H9 (cell line): ENCODE data around the gene SPECC1. TPM values are rescaled to one million over a fixed set of nuclear protein-coding genes. Genes with fewer than 3 reads are reported as not detected.

Experiments
- DNase-seq: peaks from one replicate; pipeline ENCODE4 v3.0.0-alpha.2; 2017
- H2AFZ ChIP-seq: one replicate; pipeline ENCODE4 v1.6.1; 2013; ENCODE audit warnings: mild to moderate bottlenecking, low read length, control low read depth, moderate library complexity
- H2AK5ac ChIP-seq: 2 replicates; pipeline ENCODE4 v1.6.1; 2013; ENCODE audit warnings: low read length, control low read depth, mixed read lengths; ENCODE audit not compliant: insufficient read length
- H2BK120ac ChIP-seq: one replicate; pipeline ENCODE4 v1.6.1; 2013; ENCODE audit warnings: low read depth, mild to moderate bottlenecking, low read length, control low read depth, inconsistent platforms; ENCODE audit not compliant: poor library complexity, severe bottlenecking
- H2BK12ac ChIP-seq: 2 replicates; pipeline ENCODE4 v1.6.1; 2013; ENCODE audit warnings: low read length, control low read depth, mixed read lengths, low read depth; ENCODE audit not compliant: insufficient read length
- H2BK15ac ChIP-seq: 2 replicates; pipeline ENCODE4 v1.6.1; 2013; ENCODE audit warnings: low read depth, low read length, control low read depth
- H2BK20ac ChIP-seq: one replicate; pipeline ENCODE4 v1.6.1; 2013; ENCODE audit warnings: low read depth, mild to moderate bottlenecking, low read length, control low read depth, inconsistent platforms; ENCODE audit not compliant: poor library complexity, severe bottlenecking
- H2BK5ac ChIP-seq: 2 replicates; pipeline ENCODE4 v1.6.1; 2013; ENCODE audit warnings: low read length, control low read depth, mixed read lengths; ENCODE audit not compliant: insufficient read length
- H3K14ac ChIP-seq: 2 replicates; pipeline ENCODE4 v1.6.1; 2013; ENCODE audit warnings: low read length, control low read depth; ENCODE audit not compliant: insufficient read depth
- H3K18ac ChIP-seq: 2 replicates; pipeline ENCODE4 v1.6.1; 2013; ENCODE audit warnings: low read depth, mild to moderate bottlenecking, mixed read lengths, low read length, control low read depth; ENCODE audit not compliant: insufficient read length
- H3K23ac ChIP-seq: 2 replicates; pipeline ENCODE4 v1.6.1; 2013; ENCODE audit warnings: low read length, control low read depth, mixed read lengths, low read depth; ENCODE audit not compliant: insufficient read length
- H3K23me2 ChIP-seq: 2 replicates; pipeline ENCODE4 v1.6.1; 2013; ENCODE audit warnings: low read depth, mild to moderate bottlenecking, mixed read lengths, low read length, control low read depth; ENCODE audit not compliant: insufficient read length, poor library complexity, severe bottlenecking
- H3K27ac ChIP-seq: 2 replicates; pipeline ENCODE4 v1.5.1; 2013; ENCODE audit warnings: low read length, control low read depth, mixed read lengths, low read depth; ENCODE audit not compliant: insufficient read length
- H3K27me3 ChIP-seq: 2 replicates; pipeline ENCODE4 v1.6.1; 2013; ENCODE audit warnings: low read length, control low read depth, inconsistent platforms; ENCODE audit not compliant: insufficient read depth
- H3K4ac ChIP-seq: 2 replicates; pipeline ENCODE4 v1.6.1; 2013; ENCODE audit warnings: low read depth, mild to moderate bottlenecking, control low read depth, inconsistent platforms, low read length, moderate library complexity
- H3K4me1 ChIP-seq: 2 replicates; pipeline ENCODE4 v1.6.1; 2013; ENCODE audit warnings: low read length, control low read depth, inconsistent platforms; ENCODE audit not compliant: insufficient read depth
- H3K4me2 ChIP-seq: 2 replicates; pipeline ENCODE4 v1.6.1; 2013; ENCODE audit warnings: low read length, control low read depth, mixed read lengths; ENCODE audit not compliant: insufficient read length, insufficient read depth
- H3K56ac ChIP-seq: 2 replicates; pipeline ENCODE4 v1.6.1; 2013; ENCODE audit warnings: low read depth, mild to moderate bottlenecking, mixed read lengths, low read length, control low read depth; ENCODE audit not compliant: insufficient read length
- H3K79me1 ChIP-seq: 2 replicates; pipeline ENCODE4 v1.6.1; 2013; ENCODE audit warnings: low read depth, mild to moderate bottlenecking, moderate library complexity, low read length, control low read depth, inconsistent platforms; ENCODE audit not compliant: insufficient read depth, poor library complexity, severe bottlenecking
- H3K79me2 ChIP-seq: 2 replicates; pipeline ENCODE4 v1.6.1; 2013; ENCODE audit warnings: low read length, control low read depth, inconsistent platforms; ENCODE audit not compliant: insufficient read depth
- H3K9ac ChIP-seq: 2 replicates; pipeline ENCODE4 v1.6.1; 2013; ENCODE audit warnings: low read length, control low read depth, mixed read lengths; ENCODE audit not compliant: insufficient read length; ENCODE audit errors: extremely low read depth
- H3K9me3 ChIP-seq: one replicate; pipeline ENCODE4 v1.6.1; 2013; ENCODE audit warnings: low read depth, low read length, inconsistent platforms; ENCODE audit not compliant: control insufficient read depth
- H3T11ph ChIP-seq: one replicate; pipeline ENCODE4 v1.6.1; 2013; ENCODE audit warnings: mild to moderate bottlenecking, low read length, control low read depth, inconsistent platforms
- H4K20me1 ChIP-seq: one replicate; pipeline ENCODE4 v1.6.1; 2013; ENCODE audit not compliant: control insufficient read depth, insufficient read length, insufficient read depth
- H4K5ac ChIP-seq: 2 replicates; pipeline ENCODE4 v1.6.1; 2013; ENCODE audit warnings: low read depth, mild to moderate bottlenecking, mixed read lengths, low read length, control low read depth; ENCODE audit not compliant: insufficient read length
- H4K8ac ChIP-seq: replicated peaks from 2 replicates; pipeline ENCODE4 v1.6.1; 2013; ENCODE audit warnings: low read length, control low read depth, mixed read lengths, low read depth; ENCODE audit not compliant: insufficient read length
- H4K91ac ChIP-seq: 2 replicates; pipeline ENCODE4 v1.6.1; 2013; ENCODE audit warnings: low read depth, mild to moderate bottlenecking, moderate library complexity, mixed read lengths, low read length, control low read depth; ENCODE audit not compliant: insufficient read length
- H3K27ac Mint-ChIP-seq, 3 experiments: 2 replicates in 2 of 3; 3 replicates in 1 of 3; pipeline ENCODE4 v1.8.0; 2020 to 2021; ENCODE audit warnings: mixed read lengths in 3 of 3, mild to moderate bottlenecking in 1 of 3, moderate library complexity in 1 of 3
- H3K27me3 Mint-ChIP-seq: 2 replicates; pipeline ENCODE4 v1.8.0; 2021; ENCODE audit warnings: low read depth, mild to moderate bottlenecking, moderate library complexity, mixed read lengths
- H3K36me3 Mint-ChIP-seq, 3 experiments: 2 replicates in 2 of 3; 3 replicates in 1 of 3; pipeline ENCODE4 v1.8.0; 2020 to 2021; ENCODE audit warnings: low read depth in 3 of 3, mixed read lengths in 3 of 3; ENCODE audit not compliant: insufficient read depth in 1 of 3
- H3K4me1 Mint-ChIP-seq, 2 experiments: 2 replicates each; pipeline ENCODE4 v1.8.0; 2020; ENCODE audit warnings: mixed read lengths in 2 of 2
- H3K4me3 Mint-ChIP-seq, 2 experiments: 2 replicates in 1 of 2; 3 replicates in 1 of 2; pipeline ENCODE4 v1.8.0; 2020 to 2021; ENCODE audit warnings: mild to moderate bottlenecking in 2 of 2, mixed read lengths in 2 of 2, moderate library complexity in 1 of 2
- H3K9me3 Mint-ChIP-seq, 2 experiments: 2 replicates in 1 of 2; 3 replicates in 1 of 2; pipeline ENCODE4 v1.8.0; 2020; ENCODE audit warnings: mild to moderate bottlenecking in 2 of 2, mixed read lengths in 2 of 2, moderate library complexity in 1 of 2
- CTCF ChIP-seq: fragments of 200-600 bp; sonication (generic); conservative IDR thresholded peaks from 3 replicates; pipeline ENCODE4 v1.8.0; 2021; ENCODE audit warnings: antibody characterized with exemption, mild to moderate bottlenecking
- WGBS: extraction: QIAGEN DNeasy Blood & Tissue Kit; methylation state at CpG from one replicate; pipeline ENCODE4 v1.1.7; 2013; ENCODE audit warnings: missing lambda C conversion rate, low lambda C conversion rate, mixed read lengths; ENCODE audit not compliant: insufficient read length; ENCODE audit errors: extremely low coverage; 5-methylcytosine and 5-hydroxymethylcytosine counted together
- total RNA-seq: library from RNA; stranded (reverse); gene quantifications from 2 replicates; pipeline ENCODE4 v1.2.1, GENCODE V29; 2021

Gene SPECC1
- total RNA-seq, 1 experiment from 2014 or later = 65.7 TPM

DNA sequence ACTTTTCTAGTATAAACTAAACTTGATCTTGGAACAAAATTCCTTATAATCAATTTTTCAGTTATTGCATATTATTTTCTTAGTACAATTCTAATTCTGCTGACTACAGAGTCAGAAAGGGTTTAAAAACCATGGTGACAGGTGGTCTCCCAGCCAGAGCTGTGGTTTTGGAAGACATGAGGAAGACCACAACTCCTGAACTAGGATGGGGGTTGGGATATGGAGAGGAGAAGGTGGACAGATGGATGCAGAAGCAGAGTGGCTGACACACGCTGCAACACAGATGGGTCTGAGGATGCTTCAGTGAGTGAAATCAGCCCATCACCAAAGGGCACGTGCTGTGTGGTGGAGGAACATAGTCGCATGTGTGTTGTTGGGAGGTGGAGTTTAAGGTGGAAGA lies 270.5 kb downstream of the SPECC1 start:
- Histone ChIP-seq H2AK5ac (no peak overlapping the region), H3K27ac (no peak overlapping the region), H4K91ac (no peak overlapping the region), H3K18ac (no peak overlapping the region), H4K20me1 (no peaks in the 10 kb centered on the region), H4K5ac (peak overlapping the region; percentile 61), H3T11ph (no peak overlapping the region), H3K9me3 (no peaks in the 10 kb centered on the region), H3K4ac (no peak overlapping the region), H2BK20ac (no peak overlapping the region), H3K14ac (no peak overlapping the region), H3K4me1 (no peaks in the 10 kb centered on the region), H3K9ac (no peak overlapping the region), H3K27me3 (no peaks in the 10 kb centered on the region), H3K79me1 (no peaks in the 10 kb centered on the region), H2BK5ac (no peak overlapping the region), H2BK15ac (no peak overlapping the region), H3K23ac (no peak overlapping the region), H4K8ac (no peak overlapping the region), H2AFZ (no peak overlapping the region), H3K56ac (no peak overlapping the region), H3K4me2 (no peak overlapping the region), H2BK12ac (no peak overlapping the region), H3K23me2 (no peaks in the 10 kb centered on the region), H2BK120ac (no peak overlapping the region), H3K79me2 (no peaks in the 10 kb centered on the region)
- TF ChIP-seq CTCF = no peak
- no peak for DNase-seq
- Mint-ChIP-seq H3K36me3 (peaks cover 9 to 30% (median 13%) of the 10 kb centered on the region in 3 experiments; a peak in 5 of 7 replicates), H3K9me3 (no peaks in the 10 kb centered on the region), H3K4me3 (no peak overlapping the region), H3K4me1 (peaks cover 0 to 3% of the 10 kb centered on the region in 2 experiments; a peak in 1 of 4 replicates), H3K27ac (peak overlapping the region in 1 of 3 experiments; percentile 86; a peak in 2 of 7 replicates), H3K27me3 (no peaks in the 10 kb centered on the region)
- WGBS = no CpG with 5 or more reads among the region's 3 CpGs
